ENCODE measurements around the gene FEZ2.

FEZ2 gene

DNA sequence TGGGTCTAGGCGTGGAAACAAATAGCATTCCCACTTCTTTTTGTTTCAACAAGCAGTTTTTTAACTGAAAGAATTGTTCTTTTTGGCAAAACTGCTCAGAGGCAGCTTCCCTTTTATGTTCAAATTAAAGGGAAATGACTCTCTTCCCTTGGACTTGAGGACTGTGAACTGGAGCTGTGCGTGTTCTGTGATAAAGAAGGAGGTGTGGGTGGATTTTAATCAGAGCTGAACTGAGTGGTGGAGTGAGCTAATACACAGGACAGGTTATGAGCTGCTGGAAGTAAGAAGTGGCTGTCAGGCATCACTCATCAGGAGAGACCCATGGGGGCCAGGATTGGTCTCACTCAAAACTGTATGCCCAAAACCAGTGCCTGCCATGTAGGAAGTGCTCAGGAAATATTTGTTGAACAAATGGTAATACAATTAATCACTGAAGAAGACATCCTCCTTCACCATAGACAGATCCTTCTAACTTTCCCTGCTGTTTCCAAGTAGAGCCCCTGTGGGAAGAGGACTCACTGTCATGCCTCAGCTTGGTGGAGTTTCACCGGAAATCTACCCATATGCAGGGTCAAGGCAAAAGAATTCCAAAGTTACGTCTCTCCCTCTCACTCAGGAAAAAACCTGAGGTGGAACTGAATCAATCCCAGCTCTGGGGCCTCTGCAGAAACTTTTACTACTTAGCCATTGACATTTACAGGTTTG, 55.9 kb downstream of the FEZ2 start:
- H3K27ac ChIP-seq (ENCODE audit: low read depth, low read length), result no peak overlapping the region

DNA sequence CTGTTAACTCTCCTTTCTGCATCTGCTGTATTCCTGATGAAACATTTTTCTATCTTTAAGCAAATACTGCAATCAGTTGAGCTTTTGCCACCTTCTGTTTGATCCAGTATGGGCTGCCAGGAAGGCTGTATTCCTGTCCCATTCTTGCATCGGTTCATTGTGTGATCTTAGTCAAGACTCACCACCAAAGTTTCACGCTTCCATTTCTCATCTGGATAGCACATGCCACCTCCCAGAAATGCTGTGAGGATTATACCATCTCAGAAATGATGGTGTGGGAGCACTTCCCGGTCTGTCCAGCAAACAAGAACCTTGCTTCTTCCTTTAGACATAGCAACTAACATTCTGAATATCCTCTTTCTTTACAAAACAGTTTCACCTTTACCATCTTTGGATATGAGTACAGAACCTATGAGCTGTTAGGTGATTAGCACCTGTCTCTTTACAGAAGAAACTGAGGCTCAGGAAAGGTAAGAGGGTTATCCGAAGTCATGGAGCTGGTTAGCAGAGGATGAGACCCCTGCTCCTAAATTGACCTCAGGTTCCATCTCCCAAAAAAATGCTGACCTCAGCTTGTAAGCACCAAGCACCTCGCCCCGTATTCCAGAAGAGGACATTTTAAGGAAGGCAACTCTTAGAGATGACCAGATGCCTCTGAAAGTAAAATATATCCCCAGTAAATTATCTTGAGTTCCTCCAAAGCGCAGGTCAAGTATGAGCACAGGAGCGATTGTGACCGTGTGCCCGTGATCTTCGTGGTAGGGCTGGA, 56.8 kb downstream of the FEZ2 start:
- Histone ChIP-seq H3K4me3 (ENCODE audit: low read length) (no peak overlapping the region), H3K9me2 (replicated peaks; ENCODE audit: control insufficient read depth, low read length) (no peaks in the 10 kb centered on the region), H3K4me1 (ENCODE audit: control insufficient read depth, low read length) (no peaks in the 10 kb centered on the region), H4K20me1 (ENCODE audit: control insufficient read depth, insufficient read depth, low read depth, low read length) (no peaks in the 10 kb centered on the region), H3K4me2 (ENCODE audit: low read length) (no peak overlapping the region), H3K9me3 (ENCODE audit: control insufficient read depth, insufficient read depth, low read length) (no peaks in the 10 kb centered on the region), H3K27ac (ENCODE audit: low read depth, low read length) (no peak overlapping the region), H3K27me3 (ENCODE audit: control insufficient read depth, low read length) (no peaks in the 10 kb centered on the region), H3F3A (ENCODE audit: control insufficient read depth, insufficient read depth) (no peaks in the 10 kb centered on the region), H3K36me3 (ENCODE audit: control insufficient read depth, low read length) (peaks cover 58% of the 10 kb centered on the region), H3K79me2 (ENCODE audit: control insufficient read depth, low read length) (no peaks in the 10 kb centered on the region)
- TF ChIP-seq EZH2phosphoT487 (IDR thresholded peaks at IDR 0.05; ENCODE audit: borderline replicate concordance, low read length), result no peak
- TF ChIP-seq, protein P1, sequence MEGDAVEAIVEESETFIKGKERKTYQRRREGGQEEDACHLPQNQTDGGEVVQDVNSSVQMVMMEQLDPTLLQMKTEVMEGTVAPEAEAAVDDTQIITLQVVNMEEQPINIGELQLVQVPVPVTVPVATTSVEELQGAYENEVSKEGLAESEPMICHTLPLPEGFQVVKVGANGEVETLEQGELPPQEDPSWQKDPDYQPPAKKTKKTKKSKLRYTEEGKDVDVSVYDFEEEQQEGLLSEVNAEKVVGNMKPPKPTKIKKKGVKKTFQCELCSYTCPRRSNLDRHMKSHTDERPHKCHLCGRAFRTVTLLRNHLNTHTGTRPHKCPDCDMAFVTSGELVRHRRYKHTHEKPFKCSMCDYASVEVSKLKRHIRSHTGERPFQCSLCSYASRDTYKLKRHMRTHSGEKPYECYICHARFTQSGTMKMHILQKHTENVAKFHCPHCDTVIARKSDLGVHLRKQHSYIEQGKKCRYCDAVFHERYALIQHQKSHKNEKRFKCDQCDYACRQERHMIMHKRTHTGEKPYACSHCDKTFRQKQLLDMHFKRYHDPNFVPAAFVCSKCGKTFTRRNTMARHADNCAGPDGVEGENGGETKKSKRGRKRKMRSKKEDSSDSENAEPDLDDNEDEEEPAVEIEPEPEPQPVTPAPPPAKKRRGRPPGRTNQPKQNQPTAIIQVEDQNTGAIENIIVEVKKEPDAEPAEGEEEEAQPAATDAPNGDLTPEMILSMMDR (IDR thresholded peaks at IDR 0.05; ENCODE audit: low read depth, low read length, poor library complexity, severe bottlenecking), result no peak

More for the DNA sequence above, 55.9 kb downstream of the FEZ2 start:
- peaks cover 60% of the 10 kb centered on the region for H3K36me3 ChIP-seq (ENCODE audit: control insufficient read depth, low read length)
- H3K4me1 ChIP-seq (ENCODE audit: control insufficient read depth, low read length), result no peaks in the 10 kb centered on the region
- no peaks in the 10 kb centered on the region for H3F3A ChIP-seq (ENCODE audit: control insufficient read depth, insufficient read depth)
- H3K27me3 ChIP-seq (ENCODE audit: control insufficient read depth, low read length), result no peaks in the 10 kb centered on the region
- no peaks in the 10 kb centered on the region for H3K9me3 ChIP-seq (ENCODE audit: control insufficient read depth, insufficient read depth, low read length)
- TF ChIP-seq, protein P1 (IDR thresholded peaks at IDR 0.05; ENCODE audit: low read depth, low read length, poor library complexity, severe bottlenecking), result no peak
- TF ChIP-seq EZH2phosphoT487 (IDR thresholded peaks at IDR 0.05; ENCODE audit: borderline replicate concordance, low read length), result no peak
- H3K4me3 ChIP-seq (ENCODE audit: low read length), result no peak overlapping the region
- H3K4me2 ChIP-seq (ENCODE audit: low read length), result no peak overlapping the region
- H3K79me2 ChIP-seq (ENCODE audit: control insufficient read depth, low read length), result no peaks in the 10 kb centered on the region
- H4K20me1 ChIP-seq (ENCODE audit: control insufficient read depth, insufficient read depth, low read depth, low read length), result no peaks in the 10 kb centered on the region
- no peaks in the 10 kb centered on the region for H3K9me2 ChIP-seq (replicated peaks; ENCODE audit: control insufficient read depth, low read length)

DNA sequence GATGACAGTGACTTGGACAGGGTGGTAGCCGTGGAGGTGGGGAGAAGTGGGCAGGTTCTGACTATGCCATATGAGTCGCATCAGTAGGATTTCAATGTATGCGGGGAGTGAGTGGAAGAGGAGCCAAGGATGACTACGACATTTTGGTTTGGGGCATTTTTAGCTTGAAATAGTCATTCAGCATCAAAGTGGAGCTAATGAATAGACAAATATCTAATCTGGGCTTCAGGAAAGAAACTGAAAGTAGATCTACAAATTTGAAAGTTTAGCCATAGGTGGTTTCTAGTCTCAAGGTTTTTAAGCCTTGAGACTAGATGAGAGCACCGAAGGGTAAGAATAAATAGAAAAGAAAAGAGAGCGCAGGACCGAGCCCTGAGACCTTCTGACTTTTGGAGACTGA, 58.3 kb downstream of the FEZ2 start:
- no peak overlapping the region for H3K4me3 ChIP-seq (ENCODE audit: low read length)
- no peak overlapping the region for H3K4me2 ChIP-seq (ENCODE audit: low read length)
- TF ChIP-seq, protein P1 (IDR thresholded peaks at IDR 0.05; ENCODE audit: low read depth, low read length, poor library complexity, severe bottlenecking), result no peak
- TF ChIP-seq EZH2phosphoT487 (IDR thresholded peaks at IDR 0.05; ENCODE audit: borderline replicate concordance, low read length), result no peak
- no peak overlapping the region for H3K27ac ChIP-seq (ENCODE audit: low read depth, low read length)
- no peaks in the 10 kb centered on the region for H3K9me2 ChIP-seq (replicated peaks; ENCODE audit: control insufficient read depth, low read length)
- H3K79me2 ChIP-seq (ENCODE audit: control insufficient read depth, low read length), result no peaks in the 10 kb centered on the region
- no peaks in the 10 kb centered on the region for H4K20me1 ChIP-seq (ENCODE audit: control insufficient read depth, insufficient read depth, low read depth, low read length)
- no peaks in the 10 kb centered on the region for H3K4me1 ChIP-seq (ENCODE audit: control insufficient read depth, low read length)
- H3K36me3 ChIP-seq (ENCODE audit: control insufficient read depth, low read length), result peaks cover 46% of the 10 kb centered on the region
- no peaks in the 10 kb centered on the region for H3K9me3 ChIP-seq (ENCODE audit: control insufficient read depth, insufficient read depth, low read length)
- H3K27me3 ChIP-seq (ENCODE audit: control insufficient read depth, low read length), result no peaks in the 10 kb centered on the region
- H3F3A ChIP-seq (ENCODE audit: control insufficient read depth, insufficient read depth), result no peaks in the 10 kb centered on the region
